RKO (cell line): ENCODE measurements around the gene SNAP25.

Experiments
- DNase-seq: peaks from one replicate; pipeline ENCODE4 v3.0.0-alpha.2; 2016; ENCODE audit warnings: low spot score

Gene SNAP25

DNA sequence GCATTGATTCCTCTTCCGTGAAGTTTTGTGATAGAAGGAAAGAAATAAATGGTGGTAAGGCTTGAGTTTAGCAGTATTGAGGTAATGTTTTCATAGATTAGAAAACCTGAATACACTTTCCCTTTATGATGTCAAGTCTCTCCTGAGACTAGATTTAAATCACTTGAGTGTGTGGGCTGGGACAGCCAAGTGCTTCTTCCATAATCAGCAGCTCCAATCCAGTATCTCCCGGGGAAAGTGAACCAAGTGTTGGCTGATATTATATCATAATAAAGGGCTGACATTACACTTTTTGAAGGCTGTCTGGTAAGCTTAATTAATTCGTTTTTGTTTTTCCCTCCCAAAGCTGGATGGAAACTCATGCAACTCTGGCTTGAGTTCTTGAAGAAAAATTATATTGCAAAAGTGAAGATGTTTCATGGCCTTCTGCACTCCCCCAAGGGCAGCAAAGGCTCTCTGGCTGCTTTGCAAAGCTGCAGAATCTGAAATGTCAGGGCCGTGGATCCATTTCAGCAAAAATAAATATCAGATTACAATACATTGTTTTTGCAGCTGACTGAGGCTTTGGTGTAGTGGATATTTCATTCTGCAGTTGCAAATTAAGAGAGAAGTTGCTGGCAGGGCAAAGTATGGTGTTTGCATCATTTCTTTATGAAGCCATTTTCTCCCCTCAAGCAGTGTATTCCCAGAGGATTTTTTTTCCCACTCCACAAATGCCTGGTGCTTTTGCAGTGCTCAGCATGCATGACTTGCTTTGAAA is 114.2 kb downstream of the SNAP25 start:
- DNase-seq, result no peak

DNA sequence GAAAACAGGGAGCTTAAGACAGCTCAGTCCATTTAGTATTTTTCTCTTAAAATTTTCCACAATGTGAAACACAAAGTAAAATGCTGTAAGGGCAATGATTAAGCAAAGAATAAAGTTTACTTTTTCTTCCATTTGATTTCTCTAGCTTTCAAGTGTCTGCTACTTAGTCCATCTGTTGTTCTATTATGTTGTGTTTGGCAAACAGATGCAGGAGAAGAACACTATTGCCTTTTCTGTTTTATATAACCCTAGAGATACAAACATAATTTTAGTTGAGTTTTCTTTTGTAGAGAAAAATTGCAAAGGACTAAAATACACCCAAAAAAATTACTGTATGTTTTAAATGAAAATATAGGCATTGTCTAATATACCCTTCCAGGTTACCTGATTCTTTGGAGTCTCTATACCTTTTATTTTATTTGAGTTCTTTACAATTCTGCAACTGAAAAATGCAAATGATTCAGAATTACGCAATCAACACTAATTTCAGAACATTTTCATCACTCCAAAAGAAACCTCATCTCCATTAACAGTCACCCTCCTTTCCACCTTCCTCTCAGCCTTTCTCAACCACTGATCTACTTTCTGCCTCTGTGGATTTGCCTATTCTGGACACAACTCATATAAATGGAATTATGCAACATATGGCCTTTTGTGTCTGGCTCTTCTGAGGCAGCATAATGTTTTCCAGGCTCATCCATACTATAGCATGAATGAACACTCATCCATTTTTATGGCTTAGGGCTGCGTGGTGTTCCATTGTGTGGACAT is 118.5 kb downstream of the SNAP25 start:
- no peak for DNase-seq

DNA sequence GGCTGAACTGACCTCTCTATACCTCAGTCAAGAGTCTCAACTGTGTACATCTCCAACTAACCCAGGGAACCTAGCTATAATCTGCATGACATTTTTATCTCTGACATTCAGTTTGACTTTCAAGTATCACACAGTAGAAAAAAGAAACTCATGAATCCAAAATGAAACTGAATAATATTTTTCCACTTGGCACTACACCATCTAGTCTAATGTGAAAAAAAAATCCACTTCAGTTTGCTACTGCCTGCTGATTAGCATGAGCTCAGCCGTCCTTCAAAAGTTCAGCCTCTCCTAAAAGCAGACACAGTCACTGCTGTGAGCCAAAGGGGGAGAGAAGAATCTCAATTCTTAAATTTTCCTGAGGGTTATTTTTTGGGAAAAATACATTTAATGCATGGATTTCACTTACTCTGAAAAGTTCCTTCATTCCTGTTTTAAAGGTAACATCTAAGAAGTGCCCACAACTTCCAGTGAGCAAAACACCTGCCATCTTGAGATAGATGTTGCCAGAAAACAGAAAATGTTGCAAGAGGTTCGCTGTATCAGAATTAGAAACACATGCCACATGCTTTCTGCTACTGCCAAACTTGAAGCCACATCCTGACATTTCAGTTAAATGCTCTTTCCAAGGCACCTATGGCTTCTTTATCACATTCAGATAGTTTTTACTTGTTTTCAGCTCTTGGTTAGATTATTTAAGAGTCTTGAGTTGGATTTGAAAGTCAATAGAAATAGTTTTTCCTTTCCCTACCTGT is 120.0 kb downstream of the SNAP25 start:
- no peak for DNase-seq

DNA sequence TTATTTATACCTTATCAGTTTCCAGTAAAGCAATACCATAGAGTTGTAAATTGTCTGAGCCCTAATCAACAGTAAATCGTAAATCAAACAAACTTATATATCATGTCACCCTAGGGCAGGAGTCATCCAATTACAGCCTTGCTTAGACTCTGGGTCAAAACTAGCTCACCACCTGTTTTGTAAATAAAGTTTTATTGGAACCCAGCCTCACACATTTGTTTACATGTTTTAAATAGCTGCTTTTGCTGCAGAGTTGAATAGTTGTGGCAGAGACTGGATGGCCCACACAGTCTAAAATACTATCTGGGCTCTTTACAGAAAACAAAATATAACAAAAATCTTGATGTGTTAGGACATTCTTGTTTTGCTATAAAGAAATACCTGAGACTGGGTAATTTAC is 121.0 kb downstream of the SNAP25 start:
- no peak for DNase-seq

DNA sequence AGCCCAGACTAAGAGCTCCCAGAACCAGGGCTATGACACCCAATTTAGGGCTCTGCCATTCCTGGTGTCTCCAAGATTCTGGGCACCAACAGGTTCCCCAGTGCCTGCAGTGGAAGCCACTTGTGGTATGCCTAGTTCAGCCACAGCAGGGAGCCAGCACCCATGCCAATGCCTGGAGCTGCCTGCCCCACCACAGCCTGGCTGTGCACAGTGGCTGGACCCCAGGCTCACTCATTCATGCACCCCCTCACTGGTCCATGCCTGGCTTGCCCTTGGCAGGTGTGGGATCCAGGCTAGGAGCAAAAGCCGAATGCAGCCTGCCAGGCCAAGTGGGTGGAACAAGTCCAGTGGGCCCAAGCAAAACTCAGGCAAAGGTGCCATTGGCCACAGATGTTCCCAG is 123.5 kb downstream of the SNAP25 start:
- no peak for DNase-seq

DNA sequence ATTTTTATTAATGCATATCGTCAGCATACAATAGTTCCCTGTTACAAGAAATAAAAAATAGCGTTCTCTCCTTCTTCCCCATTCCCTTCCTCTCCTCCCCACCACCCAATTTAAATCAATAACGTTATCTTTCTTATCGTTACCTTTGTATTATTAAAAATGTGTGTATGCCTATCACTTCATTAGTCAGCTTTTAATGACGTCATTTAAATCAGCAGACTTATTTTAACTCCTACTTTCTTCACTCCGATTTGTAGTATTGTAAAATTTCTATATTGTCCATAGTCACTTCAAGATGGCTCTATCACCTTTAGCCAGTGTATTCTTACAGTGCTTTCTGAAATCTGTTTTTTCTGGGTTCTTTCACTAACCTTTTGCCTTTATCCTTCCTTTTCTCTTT is 126.3 kb downstream of the SNAP25 start:
- DNase-seq, result no peak

GRCh38 chr20:10347086-10347880 is 128.7 kb downstream of the SNAP25 start:
- no peak for DNase-seq

GRCh38 chr20:10349118-10349517 is 130.5 kb downstream of the SNAP25 start:
- DNase-seq, result no peak

DNA sequence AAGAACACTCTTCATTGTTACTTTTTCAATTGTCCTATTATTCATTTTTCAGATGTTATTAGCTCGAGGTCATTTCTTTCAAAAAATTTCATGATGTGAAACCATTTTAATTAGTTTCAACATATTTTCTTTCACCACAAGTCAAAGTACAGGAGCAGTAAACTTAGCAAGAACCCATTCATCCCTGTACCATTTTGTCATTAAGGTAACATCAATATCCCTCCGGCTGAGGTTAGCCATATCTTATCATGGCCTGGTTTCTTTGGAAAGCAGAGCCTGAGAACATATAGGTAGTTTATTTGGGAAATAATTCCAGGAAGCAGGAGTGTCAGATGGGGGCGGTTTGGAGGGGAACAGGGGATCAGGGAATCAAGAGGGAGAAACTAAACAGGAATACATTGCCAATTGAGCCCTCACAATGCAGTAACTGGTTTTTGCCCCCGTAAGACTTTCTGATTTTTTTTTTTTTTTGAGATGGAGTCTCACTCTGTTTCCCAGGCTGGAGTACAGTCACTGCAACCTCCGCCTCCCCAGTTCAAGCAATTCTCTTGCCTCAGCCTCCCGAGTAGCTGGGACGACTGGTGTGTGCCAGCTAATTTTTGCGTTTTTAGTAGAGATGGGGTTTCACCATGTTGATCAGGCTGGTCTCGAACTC is 131.7 kb downstream of the SNAP25 start:
- DNase-seq, result no peak

DNA sequence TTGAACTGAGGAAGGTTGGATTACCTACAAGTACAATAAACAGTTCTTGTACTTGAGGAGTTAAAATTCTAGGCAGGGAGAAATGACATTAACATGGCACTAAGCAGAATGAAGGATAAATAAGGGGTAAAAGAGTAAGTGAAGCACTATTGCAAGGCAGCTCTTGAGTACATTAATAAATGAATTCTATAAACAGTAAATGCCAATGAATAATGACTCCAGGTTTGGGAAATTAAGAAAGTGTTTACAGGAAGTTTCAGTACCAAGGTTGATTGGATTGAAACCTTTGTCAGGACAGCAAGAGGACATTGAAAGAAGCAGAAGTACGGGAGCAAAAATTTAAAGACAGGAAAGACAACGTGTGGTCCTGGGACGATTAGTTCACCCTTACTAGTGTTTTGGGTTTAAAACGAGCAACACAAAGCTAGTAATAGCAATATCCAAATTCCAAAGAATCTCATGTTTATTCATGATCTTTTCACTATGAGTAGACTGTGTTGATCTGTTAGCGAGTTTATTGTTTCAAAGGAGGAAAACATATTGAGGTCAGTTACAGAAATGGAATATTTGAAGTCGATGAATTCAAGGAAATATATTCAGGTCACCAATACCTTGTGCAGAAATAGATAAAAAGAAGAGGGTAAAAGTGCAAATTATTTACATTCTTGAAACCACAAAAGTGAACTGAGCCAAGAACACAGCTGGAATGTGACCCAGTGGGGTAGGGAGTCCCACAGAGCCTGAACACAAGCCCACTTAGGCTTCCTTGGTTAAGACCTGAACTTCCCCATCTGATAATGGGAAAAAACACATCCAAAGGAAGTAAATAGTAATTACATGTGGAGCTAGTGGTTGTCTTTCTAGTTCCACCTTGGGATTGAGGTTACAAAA is 134.5 kb downstream of the SNAP25 start:
- no peak for DNase-seq

DNA sequence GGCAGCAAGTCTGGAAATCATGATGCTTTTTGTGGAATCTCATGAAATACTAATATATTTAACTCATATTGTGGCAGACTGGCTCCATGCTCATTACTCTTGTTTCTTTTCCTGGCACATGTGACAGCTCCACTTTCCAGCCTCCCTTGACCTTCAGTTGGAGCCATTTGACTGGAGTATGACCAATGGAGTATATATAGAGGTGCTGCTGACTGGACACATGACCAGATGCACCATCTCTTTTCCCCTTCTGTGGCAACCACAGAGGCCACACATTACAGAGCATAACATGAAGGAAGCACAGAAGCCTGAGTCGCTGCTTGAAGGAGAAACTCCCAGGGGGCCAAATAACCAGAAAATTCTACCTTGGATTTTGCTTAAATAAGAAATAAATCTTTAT is 138.0 kb downstream of the SNAP25 start:
- no peak for DNase-seq
